ENCODE results near the gene MRGPRE. TPM values are rescaled to one million over a fixed set of nuclear protein-coding genes. Genes with fewer than 3 reads are reported as not detected.

MRGPRE gene
- polyA plus RNA-seq, 1 donor (not counting 4 experiments of a cell fraction or from before 2014, with no cell fraction given), result not detected

DNA sequence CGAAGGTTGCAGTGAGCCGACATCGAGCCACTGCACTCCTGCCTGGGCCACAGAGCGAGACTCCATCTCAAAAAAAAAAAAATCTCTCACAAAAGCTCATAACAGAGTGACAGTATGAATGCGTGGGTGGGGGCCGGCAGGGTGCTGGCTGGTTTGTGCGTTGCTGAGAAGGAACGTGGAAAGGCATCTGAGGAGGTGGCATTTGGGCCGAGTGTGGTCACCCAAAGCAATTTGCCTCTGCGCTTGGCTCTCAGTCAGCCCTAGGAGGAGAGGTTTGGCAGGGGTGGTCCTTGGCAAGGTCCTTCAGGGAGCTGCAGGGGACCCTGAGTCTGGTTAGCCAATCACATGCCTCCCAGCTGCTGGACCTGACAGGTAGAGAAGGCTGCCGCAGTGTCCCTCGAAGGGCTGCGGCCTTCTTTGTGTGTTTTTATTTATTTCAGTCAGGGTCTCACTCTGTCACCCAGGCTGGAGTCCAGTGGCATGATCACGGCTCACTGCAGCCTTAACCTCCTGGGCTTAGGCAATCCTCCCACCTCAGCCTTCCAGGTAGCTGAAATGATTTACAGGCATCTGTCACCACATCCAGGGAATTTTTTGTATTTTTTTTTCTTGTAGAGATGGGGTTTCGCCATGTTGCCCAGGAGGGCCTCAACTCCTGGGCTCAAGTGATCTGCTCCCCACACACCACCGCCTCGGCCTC is 43.6 kb downstream of the MRGPRE start:
- H3K4me2 ChIP-seq (ENCODE audit: control insufficient read depth, extremely low read depth, insufficient read depth, low read depth, low read length), result no peak overlapping the region
- no peaks in the 10 kb centered on the region for H4K20me1 ChIP-seq (ENCODE audit: control insufficient read depth, extremely low read depth, insufficient read depth, low read length)
- H3K36me3 ChIP-seq (ENCODE audit: control insufficient read depth in 2 of 2, extremely low read depth in 1 of 2, insufficient read depth in 2 of 2, low read length in 2 of 2), result no peaks in the 10 kb centered on the region
- H3K27ac ChIP-seq (ENCODE audit: control insufficient read depth, insufficient read depth, low read length), result no peak overlapping the region
- no peaks in the 10 kb centered on the region for H3K79me2 ChIP-seq (ENCODE audit: control insufficient read depth, insufficient read depth, low read length)
- TF ChIP-seq, protein P1, sequence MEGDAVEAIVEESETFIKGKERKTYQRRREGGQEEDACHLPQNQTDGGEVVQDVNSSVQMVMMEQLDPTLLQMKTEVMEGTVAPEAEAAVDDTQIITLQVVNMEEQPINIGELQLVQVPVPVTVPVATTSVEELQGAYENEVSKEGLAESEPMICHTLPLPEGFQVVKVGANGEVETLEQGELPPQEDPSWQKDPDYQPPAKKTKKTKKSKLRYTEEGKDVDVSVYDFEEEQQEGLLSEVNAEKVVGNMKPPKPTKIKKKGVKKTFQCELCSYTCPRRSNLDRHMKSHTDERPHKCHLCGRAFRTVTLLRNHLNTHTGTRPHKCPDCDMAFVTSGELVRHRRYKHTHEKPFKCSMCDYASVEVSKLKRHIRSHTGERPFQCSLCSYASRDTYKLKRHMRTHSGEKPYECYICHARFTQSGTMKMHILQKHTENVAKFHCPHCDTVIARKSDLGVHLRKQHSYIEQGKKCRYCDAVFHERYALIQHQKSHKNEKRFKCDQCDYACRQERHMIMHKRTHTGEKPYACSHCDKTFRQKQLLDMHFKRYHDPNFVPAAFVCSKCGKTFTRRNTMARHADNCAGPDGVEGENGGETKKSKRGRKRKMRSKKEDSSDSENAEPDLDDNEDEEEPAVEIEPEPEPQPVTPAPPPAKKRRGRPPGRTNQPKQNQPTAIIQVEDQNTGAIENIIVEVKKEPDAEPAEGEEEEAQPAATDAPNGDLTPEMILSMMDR (optimal IDR thresholded peaks at IDR 0.05 in 1 of 3, IDR thresholded peaks at IDR 0.05 in 1 of 3, conservative IDR thresholded peaks at IDR 0.05 in 1 of 3; ENCODE audit: extremely low read depth in 1 of 3, insufficient read depth in 2 of 3, low read length in 3 of 3), result no peak
- TF ChIP-seq EZH2 (IDR thresholded peaks at IDR 0.05; ENCODE audit: low read length), result no peak
- FAIRE-seq (no peak), DNase-seq (ENCODE audit: low read depth, low spot score) (no peak)
- H3K9ac ChIP-seq (ENCODE audit: control insufficient read depth, extremely low read depth, insufficient read depth, low read length), result no peak overlapping the region
- no peak overlapping the region for H2AFZ ChIP-seq (ENCODE audit: control insufficient read depth, low read length)
- H3K27me3 ChIP-seq (ENCODE audit: control insufficient read depth, extremely low read depth, insufficient read depth, low read length), result peaks cover 14% of the 10 kb centered on the region
- H3K9me1 ChIP-seq (ENCODE audit: control insufficient read depth, extremely low read depth, insufficient read depth, low read length), result no peaks in the 10 kb centered on the region
- H3K4me3 ChIP-seq (ENCODE audit: control insufficient read depth in 2 of 3, extremely low read depth in 1 of 3, insufficient read depth in 2 of 3, low read depth in 1 of 3, low read length in 3 of 3), result no peak overlapping the region
- H3K4me1 ChIP-seq (ENCODE audit: control insufficient read depth, extremely low read depth, insufficient read depth, low read length), result no peaks in the 10 kb centered on the region
- no peaks in the 10 kb centered on the region for H3K9me3 ChIP-seq (ENCODE audit: control insufficient read depth, low read depth, low read length)
- dilution Hi-C loops (cut with MboI; ENCODE audit: extremely low pct_ligation_motif_present, low sequenced_read_pairs), result no loop called here

DNA sequence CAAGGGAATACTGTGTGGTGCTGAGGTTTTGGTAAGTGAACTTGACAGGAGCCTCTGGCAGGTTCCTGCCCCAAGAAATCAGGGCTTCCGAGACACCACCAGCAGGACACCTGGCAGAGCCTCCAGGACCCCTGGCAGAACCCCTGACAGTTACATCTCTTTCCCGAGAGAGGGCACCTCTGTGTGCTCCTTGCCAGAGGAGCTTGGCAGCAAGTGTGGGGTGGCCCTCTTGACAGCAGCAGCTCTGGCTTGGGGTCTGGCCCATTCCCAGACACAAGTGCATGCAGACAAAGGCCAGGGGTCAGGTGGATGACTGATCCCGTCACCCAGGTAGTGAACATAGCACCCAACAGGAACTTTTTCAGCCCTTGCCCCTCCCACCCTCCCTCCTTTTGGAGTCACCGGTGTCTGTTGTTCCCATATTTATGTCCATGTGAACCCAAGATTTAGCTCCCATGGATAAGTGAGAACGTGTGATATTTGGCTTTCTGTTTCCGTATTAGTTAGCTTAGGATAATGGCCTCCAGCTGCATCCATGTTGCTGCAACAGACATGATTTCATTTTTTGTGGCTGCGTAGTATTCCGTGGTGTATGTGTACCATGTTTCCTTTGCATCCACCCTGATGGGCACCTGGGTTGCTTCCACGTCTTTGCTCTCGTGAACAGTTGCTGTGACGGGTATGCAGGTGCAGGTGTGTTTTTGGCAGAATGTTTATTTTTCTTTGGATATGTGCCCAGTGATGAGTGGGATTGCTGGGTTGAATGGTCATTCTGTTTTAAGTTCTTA is 45.9 kb downstream of the MRGPRE start:
- dilution Hi-C loops (cut with MboI; ENCODE audit: extremely low pct_ligation_motif_present, low sequenced_read_pairs), result no loop called here
- no peak for TF ChIP-seq EZH2 (IDR thresholded peaks at IDR 0.05; ENCODE audit: low read length)
- TF ChIP-seq, protein P1 (optimal IDR thresholded peaks at IDR 0.05 in 1 of 3, IDR thresholded peaks at IDR 0.05 in 1 of 3, conservative IDR thresholded peaks at IDR 0.05 in 1 of 3; ENCODE audit: extremely low read depth in 1 of 3, insufficient read depth in 2 of 3, low read length in 3 of 3), result no peak
- H3K9me1 ChIP-seq (ENCODE audit: control insufficient read depth, extremely low read depth, insufficient read depth, low read length), result no peaks in the 10 kb centered on the region
- no peak overlapping the region for H3K4me3 ChIP-seq (ENCODE audit: control insufficient read depth in 2 of 3, extremely low read depth in 1 of 3, insufficient read depth in 2 of 3, low read depth in 1 of 3, low read length in 3 of 3)
- H3K79me2 ChIP-seq (ENCODE audit: control insufficient read depth, insufficient read depth, low read length), result no peaks in the 10 kb centered on the region
- no peaks in the 10 kb centered on the region for H3K27me3 ChIP-seq (ENCODE audit: control insufficient read depth, extremely low read depth, insufficient read depth, low read length)
- no peaks in the 10 kb centered on the region for H4K20me1 ChIP-seq (ENCODE audit: control insufficient read depth, extremely low read depth, insufficient read depth, low read length)
- no peaks in the 10 kb centered on the region for H3K36me3 ChIP-seq (ENCODE audit: control insufficient read depth in 2 of 2, extremely low read depth in 1 of 2, insufficient read depth in 2 of 2, low read length in 2 of 2)
- no peaks in the 10 kb centered on the region for H3K4me1 ChIP-seq (ENCODE audit: control insufficient read depth, extremely low read depth, insufficient read depth, low read length)
- H3K9ac ChIP-seq (ENCODE audit: control insufficient read depth, extremely low read depth, insufficient read depth, low read length), result no peak overlapping the region
- H3K4me2 ChIP-seq (ENCODE audit: control insufficient read depth, extremely low read depth, insufficient read depth, low read depth, low read length), result no peak overlapping the region
- DNase-seq (ENCODE audit: low read depth, low spot score), result no peak
- no peak overlapping the region for H3K27ac ChIP-seq (ENCODE audit: control insufficient read depth, insufficient read depth, low read length)
- H2AFZ ChIP-seq (ENCODE audit: control insufficient read depth, low read length), result no peak overlapping the region
- H3K9me3 ChIP-seq (ENCODE audit: control insufficient read depth, low read depth, low read length), result no peaks in the 10 kb centered on the region
- FAIRE-seq, result no peak

Data from keratinocyte (primary cell).